Occipital lobe (tissue), 2 donors: Measurements from ENCODE around the gene PLEKHA5. TPM values are rescaled to one million over a fixed set of nuclear protein-coding genes. Genes with fewer than 3 reads are reported as not detected.
"Not testable (repeated sequence)": the region's sequence is repeated elsewhere in the genome, so short reads cannot be mapped to it uniquely, and the experiment has no call there.

Experiments used
- DNase-seq: peaks from one replicate; lab custom pipeline; 2025; lab: John Stamatoyannopoulos, UW
- total RNA-seq: library from RNA; depleted of rRNA; stranded (reverse); fragments of >200 nt; gene quantifications from one replicate; pipeline ENCODE4 v1.2.3, GENCODE V29; 2014

The PLEKHA5 gene
- total RNA-seq, 1 donor from 2014 or later, result 73.6 TPM

DNA sequence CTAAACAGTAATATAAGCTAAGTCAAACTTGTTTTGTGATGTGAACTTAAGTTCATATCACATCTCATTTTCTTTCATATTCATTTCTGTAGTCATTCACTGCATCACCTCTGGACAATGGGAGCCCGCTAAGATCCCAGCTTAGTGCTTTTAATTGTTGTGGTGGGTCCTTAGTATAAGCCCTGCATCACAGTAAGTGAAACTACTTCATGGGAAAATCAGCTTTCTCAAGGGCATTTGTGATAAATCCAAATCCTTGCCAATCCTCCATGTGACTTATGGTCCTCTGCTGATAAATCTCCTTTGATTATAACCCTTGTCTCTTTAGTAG is 98.3 kb downstream of the PLEKHA5 start:
- no peak for DNase-seq

DNA sequence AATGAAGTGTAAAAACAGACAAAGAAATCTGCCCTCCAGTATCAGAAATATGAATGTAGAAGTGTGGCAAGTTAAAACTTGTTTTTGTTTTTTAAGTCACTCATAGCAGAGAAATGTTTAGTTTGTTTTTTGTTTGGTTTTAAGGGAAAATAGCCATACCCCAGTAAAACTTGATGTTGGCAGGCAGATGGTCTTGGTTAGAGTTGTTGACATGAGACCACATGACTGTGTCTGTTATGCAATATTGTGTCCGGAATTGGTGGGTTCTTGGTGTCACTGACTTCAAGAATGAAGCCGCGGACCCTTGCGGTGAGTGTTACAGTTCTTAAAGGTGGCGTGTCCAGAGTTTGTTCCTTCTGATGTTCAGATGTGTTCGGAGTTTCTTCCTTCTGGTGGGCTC is 99.5 kb downstream of the PLEKHA5 start:
- DNase-seq, result not testable (repeated sequence)

DNA sequence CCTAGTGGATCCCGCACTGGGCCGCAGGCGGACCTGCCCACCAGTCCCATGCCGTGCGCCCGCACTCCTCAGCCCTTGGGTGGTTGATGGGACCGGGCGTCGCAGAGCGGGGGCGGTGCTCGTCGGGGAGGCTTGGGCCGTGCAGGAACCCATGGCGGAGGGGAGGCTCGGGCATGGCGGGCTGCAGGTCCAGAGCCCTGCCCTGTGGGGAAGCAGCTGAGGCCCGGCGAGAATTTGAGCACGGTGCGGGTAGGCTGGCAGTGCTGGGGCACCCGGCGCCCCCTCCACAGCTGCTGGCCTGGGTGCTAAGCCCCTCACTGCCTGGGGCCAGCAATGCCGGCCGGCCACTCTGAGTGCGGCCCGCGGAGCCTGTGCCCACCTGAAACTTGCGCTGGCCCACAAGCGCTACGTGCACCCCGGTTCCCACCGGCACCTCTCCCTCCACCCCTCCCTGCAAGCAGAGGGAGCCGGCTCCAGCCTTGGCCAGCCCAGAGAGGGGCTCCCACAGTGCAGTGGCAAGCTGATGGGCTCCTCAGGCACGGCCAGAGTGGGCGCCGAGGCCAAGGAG is 100.8 kb downstream of the PLEKHA5 start:
- no peak for DNase-seq

DNA sequence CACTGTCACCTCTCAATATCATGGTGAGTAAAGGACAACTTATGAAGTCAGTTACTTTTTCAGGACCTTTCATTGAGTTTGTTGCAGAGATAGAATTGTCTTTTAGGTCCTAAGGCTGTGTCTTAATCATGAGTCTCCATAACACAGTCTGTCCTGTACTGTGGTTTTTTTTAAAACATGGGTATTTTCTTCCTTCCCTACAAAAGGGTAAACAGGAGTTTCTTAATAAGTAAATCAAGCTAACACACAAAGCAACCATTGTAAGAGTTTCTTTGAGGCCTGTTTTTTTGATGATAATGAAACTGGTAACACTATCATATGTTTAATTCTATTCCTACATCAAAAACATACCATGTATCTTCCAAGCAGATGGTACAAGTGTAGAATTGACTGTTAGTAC is 101.4 kb downstream of the PLEKHA5 start:
- DNase-seq, result no peak

DNA sequence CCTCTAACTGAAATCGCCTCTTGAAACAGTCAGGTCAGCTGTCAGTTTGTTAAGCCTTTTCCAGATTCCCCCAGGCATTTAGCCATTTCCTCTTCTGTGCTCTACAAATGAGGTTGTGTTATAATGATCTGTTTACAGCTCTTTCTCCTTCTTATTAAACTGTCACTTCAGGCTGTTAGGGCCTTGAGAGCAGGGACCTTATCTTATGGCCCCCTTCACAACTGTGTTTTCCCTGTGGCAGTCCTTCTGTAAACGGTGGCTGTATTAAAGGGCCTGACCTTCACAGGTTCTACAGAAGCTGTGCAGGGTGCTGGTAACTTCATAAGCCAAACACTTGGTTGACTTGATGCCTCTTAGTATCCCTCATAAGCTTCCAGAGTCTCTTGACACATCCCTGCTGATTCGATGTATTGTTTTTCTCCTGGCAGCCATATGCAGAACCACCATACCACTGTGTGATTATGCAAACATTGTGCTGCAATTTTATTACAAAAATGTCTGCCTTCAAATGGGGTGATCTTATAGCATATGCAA is 104.7 kb downstream of the PLEKHA5 start:
- DNase-seq, result no peak

DNA sequence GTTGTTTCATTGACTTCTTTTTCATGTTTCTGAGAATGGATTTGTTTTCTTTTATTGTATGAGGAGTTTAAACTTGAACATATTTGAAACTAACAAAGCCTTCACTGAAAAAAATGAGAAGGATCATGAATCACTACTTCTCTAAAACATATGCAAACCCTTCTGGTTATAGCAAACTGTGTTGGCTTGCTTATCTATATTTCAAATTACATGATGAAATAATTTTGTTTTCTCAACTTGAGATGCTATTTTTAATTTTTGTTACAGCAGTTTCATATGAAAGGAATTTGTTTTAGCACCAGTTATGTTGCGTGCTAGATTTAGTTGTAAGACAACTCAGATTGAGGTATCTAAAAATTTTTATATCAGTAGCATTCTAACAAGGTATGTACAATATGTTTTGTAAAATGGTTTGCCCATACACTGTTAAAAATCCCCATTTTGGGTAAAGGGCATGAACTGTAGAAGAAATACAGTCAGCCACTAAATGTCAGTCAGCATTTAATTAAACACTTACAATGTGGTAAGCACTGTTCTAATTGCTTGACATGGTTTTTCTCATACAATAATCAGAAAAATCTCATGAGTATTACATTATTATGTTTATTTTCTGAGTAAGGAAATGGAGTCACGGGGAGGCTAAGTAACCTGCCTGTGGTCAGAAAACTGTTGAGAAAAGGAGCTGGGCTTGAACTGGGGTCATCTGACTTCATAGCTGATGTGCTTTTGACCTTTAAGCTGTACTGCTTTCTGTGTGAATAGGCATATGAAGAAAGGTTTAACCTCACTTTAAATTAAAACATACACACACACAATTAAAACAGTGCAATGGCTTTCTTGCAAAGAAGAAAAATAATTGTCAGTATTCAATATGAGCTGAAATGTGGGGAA is 105.7 kb downstream of the PLEKHA5 start:
- no peak for DNase-seq

DNA sequence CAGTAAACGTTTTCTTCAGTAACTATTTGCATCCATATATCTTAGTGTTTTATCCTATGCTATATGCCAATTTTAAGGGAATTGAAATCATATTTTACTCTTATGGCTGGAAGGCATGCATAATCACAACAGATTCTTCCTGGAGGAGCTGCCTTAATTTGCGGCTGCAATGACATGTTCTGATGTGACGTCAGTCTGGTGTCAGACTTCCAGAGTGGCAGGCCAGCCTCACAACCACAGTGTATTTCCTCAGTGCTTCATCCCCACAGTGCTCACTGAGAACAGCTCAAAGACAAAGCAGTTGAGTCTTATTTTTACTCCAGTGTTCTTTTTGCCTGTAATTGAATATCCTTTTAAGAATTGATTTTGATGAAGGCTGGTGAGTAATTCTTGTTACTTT is 107.1 kb downstream of the PLEKHA5 start:
- DNase-seq, result no peak

DNA sequence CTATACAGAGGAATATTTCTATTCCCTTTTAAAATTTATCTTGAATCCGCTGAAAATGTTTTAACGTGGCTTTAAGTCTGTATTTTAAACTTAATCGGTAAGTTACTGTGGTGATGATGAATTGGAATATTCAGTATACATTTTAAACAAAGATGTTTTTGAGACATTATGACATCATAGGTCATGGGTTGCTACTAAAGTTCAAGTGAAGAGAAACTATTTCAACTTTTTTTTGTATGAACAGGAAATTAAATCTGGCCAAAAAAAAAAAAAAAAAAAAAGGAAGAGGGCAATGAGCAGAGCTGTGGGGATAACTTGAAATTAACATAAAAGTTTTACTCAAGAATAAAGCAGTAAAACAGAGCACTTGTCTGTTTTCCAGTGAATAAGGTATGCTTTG is 109.0 kb downstream of the PLEKHA5 start:
- no peak for DNase-seq

DNA sequence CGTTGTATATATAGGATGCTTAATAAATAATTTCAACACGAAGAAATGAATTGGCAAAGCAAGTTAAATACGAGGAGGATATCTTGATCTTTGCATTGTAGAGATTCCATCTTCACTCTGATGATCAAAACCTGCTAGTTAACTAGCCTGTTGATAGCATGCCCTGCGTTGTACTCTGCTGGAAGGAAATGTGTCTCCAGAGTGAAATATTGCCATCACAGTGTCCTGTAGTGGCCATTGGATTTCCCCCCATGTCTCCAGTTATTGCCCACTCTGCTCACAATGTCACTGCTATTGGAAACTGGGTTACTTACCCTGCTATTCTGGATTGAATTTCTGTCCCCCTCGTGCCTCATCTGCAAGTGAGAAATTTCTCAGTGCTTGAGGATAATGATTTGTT is 109.6 kb downstream of the PLEKHA5 start:
- DNase-seq, result no peak

DNA sequence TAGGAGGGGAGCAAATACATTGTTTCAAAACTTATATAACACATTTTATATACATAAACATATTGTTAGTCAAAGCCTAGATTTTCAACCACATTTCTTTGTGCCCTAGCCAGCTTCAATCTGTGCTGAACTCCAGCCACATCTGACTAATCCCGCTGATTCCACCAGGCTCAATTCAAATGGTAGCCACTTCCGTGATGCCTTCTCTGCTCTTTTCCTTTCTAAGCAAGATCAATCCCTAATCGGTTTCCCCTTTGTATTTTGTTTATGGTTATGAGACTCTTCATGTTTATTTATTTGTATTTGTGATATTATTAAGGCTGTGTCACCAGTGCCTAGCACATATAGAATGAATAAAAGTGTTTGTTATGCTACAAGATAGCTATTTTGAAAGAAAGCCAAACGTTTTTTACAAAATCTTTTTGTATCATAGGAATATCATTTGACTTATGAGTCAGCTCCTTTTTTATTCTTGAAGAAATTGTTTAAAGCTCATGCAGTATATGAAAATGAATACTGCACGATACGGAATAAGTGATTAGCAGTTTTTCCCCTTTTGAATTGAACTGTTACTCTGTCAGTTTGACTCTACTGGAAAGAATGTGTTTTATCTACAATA is 110.2 kb downstream of the PLEKHA5 start:
- DNase-seq, result no peak

DNA sequence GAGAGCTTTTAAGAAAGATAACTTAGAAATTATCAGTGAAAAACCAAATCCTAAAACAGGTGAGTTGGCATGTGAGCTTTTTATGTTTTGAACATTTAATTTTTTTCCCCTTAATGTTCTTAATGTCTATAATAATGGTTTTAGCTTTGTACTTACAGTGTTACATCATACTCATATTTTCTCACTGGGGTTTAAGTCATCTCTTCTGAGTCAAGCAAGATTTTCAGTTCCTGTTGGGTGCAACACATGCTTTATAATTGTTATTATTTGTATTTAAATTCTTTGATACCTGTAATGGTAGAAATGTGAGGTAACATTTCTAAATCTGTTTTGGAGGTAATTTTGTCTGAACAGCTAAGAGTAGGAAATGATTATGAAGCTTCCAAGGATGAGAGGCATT is 113.0 kb downstream of the PLEKHA5 start:
- no peak for DNase-seq

DNA sequence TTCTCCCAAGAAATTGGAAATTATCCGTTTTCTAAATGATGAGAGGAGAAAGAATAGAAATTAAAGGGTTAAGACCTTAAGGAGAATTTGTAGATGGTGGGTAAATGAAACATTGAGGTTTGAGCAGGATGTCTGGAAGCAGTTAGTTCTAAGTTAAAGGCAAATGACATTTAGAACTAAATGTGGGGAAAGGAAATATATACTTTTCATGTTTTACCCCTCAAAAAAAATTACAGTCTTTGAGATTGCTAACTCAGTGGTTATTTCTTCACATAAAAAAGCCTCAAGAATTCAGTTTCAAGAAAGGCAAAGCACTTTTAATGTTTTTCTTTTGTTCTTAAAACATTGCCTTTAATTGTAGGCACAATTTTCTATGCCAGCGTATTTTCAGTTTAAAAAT is 114.0 kb downstream of the PLEKHA5 start:
- DNase-seq, result no peak

DNA sequence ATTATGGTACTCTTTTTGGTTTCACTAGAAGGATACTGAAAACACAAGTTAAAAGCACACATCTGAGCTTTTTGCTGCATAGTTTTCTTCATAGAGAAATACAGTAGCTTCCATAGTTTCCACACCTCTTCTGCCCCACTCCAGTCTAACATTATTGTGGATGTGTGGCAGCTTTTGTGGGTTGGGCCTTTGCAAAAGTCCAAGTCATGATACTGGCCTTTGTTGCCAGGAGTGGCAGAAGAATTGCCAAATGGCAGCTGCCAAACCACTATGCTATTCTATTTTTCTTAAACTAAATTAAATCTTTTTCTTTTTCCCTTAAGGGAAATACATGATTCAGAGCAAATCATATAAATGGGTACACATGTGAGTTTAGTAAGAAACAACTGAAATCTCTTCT is 114.8 kb downstream of the PLEKHA5 start:
- no peak for DNase-seq

DNA sequence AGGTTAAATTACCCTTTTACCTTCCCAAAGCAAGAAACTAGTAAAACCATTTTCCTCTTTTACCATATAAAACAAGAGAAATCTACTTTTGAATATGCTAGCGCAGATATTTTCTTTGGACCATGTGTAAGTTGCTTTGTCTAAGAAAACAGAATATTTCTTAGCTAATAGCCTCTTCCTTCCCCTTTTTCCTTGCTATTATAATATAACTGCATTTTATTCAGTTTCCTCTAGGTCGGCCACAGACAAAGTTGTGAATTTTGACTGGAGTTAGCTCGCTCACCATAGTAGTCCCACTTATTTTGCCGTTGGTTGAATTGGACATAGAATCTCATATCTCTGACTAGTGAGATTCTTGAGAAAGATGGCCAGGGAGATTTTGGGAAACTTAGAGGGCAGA is 115.6 kb downstream of the PLEKHA5 start:
- no peak for DNase-seq

DNA sequence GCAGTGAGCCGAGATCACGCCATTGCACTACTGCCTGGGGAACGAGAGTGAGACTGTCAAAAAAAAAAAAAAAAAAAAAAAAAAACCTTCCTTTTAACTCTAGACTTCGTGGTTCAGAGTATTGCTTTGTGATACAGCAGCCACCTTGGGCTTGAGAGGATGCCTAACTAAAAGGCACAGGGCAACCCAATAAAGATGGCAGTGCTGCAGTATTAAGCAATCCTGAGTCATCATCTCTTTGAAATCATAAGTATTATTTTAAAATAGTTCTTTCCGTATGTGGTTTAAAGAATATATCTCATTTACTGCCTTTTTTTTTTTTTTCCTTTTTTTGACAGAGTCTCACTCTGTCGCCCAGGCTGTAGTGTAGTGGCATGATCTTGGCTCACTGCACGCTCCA is 116.1 kb downstream of the PLEKHA5 start:
- DNase-seq, result no peak

DNA sequence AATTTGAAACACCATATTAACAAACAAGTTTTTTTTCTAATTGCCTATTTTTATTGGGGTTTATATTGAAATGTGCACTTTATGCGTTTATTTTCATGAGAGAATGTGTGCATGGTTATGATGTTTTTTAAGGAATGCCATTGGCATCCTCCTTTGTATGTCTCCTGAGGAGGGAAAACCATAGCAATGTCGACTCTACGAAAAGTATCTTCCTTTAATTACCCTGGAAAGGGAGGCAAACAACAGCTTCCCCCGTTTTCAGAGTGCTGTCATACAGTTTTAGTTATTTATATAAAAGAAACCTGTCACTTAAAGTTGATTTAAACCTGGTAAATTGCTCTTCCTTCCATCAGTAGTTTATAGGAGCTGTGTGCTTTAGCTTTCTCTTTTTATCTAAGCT is 117.4 kb downstream of the PLEKHA5 start:
- no peak for DNase-seq

DNA sequence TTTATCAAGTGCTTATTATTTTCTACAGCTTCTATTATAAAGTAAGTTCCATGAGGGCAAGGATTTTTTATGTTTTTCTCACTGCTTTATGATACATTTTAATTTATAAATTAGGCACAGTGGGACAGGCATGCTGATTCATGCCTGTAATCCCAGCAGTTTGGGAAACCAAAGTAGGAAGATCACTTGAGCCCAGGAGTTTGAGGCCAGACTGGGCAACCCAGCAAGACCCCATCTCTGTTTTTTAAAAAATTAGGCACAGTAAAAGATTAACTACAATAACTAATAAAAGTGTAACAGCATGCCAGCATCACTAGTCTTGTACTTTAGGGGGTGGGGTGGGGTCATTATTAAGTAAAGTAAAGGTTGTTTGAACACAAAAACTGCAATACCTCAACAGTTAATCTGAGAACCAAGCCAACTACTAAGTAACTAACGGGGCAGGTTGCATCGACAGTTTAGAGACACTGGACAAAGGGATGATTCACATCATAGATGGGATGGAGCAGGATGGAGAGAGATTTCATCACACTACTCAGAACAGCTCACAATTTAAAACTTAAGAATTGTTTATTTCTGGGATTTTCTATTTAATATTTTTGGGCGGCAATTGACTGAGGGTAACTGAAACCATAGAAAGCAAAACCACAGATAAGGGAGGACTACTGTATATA is 119.5 kb downstream of the PLEKHA5 start:
- no peak for DNase-seq

DNA sequence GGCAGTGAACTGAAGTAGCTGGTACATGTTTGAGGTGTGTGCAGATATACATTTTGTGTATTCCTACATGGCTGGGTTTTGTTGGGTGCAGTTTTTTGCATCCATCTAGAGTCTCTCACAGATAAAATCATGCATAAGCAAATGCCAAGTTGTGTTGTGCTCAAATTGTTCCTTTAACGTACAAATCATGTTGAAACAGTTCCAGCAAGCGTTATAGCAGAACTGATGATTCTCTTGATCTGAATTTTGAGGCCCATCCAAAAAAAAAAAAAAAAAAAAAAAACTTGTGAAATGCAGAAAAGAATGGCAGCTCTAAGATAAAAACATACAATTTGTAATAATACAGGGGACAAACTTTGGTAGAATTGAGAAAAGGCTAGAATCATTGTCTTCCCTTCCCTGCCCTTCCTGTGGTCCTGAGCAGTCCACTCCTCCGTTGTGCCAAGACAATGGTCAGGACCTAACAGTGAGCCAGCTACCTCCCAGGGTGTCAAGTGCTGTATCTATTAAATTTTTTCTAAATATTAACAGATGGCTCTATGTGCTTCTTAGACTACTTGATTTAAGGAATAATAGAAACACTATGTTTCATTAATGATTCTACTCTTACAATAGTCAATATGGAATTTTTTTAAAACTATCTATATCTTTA is 122.1 kb downstream of the PLEKHA5 start:
- no peak for DNase-seq

DNA sequence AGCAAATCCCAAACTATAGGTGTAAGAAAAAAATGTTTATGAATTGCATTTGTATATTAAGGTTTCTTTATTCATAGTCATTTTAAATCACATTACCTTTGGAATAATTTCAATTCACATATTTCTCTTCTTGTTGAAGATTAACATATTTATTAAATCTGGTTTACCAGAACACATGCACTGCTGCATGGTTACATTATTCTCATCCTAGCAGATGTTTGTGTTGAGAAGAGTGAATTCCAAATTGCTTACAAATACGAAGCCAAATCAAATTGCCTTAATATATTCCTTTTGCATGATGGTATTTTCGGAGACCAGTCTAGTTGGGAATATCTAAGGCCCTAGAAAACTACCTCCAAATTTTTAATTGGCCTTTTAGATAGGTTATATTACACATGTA is 130.6 kb downstream of the PLEKHA5 start:
- DNase-seq, result no peak

DNA sequence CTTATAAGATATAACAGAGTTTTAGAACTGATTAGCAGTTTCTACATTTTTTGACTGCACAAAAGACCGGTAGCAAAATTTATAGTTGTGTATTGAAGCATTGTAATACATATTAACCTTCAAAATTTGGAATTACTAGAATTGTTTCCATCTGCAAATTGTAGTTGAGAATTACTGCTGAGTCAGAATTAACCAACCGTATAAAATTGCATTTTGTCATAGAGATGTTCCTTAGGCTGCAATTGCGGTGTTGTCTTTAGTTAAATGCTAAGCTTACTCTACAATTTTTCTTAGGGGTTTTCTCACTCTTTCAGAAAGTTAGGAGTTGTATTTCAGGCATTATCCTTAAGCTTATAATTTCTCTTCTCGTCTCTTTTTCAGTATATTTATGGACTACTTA is 132.2 kb downstream of the PLEKHA5 start:
- no peak for DNase-seq

DNA sequence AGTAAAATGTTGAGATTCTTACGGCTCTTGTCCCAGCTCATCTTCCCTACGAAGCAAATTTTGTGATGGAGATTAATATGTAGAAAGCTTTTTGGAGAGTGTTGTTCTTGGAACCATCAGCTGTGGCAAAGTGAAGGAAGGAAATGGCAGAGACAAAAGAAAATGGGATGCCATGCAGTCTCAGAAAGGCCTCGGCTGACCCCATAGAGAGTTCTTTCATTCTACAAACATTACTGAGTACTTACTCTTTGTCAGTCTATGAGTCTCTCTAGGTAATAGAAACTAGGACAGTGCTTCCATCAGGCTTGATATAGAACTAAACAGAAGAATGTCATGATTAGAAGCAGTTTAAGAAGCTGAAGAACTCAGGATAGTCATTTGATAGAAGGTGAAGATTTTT is 134.1 kb downstream of the PLEKHA5 start:
- no peak for DNase-seq
